Measurements from ENCODE around the gene PTDSS2. TPM values are rescaled to one million over a fixed set of nuclear protein-coding genes. Genes with fewer than 3 reads are reported as not detected.

The PTDSS2 gene
- total and polyA plus RNA-seq, 9 of the 15 experiments (the other 6 are each of a cell fraction or from before 2014, with no cell fraction given): 0.45 to 53.9 (median 17.2) TPM

DNA sequence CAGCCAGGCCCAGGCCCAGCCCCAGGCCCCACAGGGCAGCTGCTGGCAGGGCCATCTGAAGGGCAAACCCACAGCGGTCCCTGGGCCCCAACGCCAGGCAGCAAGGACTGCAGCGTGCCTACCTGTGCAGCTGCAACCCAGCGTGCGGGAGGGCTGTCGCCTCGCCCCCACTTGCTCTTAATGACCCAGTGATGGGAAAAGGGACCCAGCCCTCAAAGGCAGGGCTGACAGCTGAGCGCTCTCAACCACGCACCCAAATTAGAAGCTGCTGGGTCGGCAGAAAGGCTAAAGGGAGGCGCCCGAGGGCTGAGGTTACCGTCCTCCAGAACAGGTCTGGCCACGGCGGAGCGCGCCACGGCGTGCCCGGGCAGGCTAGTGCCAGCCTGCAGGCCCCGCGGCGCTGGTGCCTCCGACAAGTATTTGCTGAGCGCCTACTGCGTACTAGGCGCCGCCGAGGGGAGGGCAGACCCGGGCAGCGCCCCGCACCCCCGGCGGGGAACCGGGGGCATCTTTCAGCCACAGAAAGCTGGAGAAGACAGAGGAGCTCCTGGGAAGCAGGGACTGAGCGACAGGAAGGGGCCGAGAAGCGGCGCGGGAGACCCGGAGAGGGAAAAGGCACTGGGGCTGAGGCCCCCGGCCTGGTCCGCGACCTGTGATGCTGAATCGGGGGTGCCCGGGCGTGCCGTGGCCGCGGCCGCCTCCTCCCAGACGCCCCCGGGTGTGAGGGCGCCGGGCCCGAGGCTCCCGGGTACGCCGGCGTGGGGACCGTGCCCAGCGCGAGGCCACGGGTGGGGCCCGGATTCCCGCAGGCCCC is 84.5 kb downstream of the PTDSS2 start (continued):
- TF ChIP-seq, protein P1, sequence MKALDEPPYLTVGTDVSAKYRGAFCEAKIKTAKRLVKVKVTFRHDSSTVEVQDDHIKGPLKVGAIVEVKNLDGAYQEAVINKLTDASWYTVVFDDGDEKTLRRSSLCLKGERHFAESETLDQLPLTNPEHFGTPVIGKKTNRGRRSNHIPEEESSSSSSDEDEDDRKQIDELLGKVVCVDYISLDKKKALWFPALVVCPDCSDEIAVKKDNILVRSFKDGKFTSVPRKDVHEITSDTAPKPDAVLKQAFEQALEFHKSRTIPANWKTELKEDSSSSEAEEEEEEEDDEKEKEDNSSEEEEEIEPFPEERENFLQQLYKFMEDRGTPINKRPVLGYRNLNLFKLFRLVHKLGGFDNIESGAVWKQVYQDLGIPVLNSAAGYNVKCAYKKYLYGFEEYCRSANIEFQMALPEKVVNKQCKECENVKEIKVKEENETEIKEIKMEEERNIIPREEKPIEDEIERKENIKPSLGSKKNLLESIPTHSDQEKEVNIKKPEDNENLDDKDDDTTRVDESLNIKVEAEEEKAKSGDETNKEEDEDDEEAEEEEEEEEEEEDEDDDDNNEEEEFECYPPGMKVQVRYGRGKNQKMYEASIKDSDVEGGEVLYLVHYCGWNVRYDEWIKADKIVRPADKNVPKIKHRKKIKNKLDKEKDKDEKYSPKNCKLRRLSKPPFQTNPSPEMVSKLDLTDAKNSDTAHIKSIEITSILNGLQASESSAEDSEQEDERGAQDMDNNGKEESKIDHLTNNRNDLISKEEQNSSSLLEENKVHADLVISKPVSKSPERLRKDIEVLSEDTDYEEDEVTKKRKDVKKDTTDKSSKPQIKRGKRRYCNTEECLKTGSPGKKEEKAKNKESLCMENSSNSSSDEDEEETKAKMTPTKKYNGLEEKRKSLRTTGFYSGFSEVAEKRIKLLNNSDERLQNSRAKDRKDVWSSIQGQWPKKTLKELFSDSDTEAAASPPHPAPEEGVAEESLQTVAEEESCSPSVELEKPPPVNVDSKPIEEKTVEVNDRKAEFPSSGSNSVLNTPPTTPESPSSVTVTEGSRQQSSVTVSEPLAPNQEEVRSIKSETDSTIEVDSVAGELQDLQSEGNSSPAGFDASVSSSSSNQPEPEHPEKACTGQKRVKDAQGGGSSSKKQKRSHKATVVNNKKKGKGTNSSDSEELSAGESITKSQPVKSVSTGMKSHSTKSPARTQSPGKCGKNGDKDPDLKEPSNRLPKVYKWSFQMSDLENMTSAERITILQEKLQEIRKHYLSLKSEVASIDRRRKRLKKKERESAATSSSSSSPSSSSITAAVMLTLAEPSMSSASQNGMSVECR (CRISPR knock-in tag; IDR thresholded peaks at IDR 0.05): peak; percentile 46

DNA sequence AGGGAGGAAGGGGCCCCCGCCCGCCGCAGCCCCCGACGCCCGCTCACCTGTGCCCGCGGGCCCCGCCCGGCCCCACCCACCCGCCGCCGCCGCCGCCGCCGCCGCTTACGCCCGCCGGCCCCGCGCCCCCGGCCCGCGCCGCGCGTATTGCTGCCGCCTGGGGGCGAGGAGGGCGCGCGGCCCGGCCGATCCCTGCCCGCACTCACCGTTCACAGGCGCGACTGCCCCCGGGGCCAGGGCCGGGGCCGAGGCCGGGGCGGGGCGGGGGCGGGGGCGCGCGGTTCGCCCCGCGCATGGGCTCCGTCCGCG is 85.1 kb downstream of the PTDSS2 start:
- ChIA-PET CTCF (ENCODE audit: low intra/inter-chr PET ratio) (interaction anchor here (0.6 kb wide), 1 partner anchor 33 kb away, joined by 5 read pairs; no protein-coding TSS in a partner anchor), POLR2A (interaction anchor here (0.5 to 1.0 kb wide), 3 partner anchors 26 to 274 kb away, joined by 3 to 5 read pairs (median 4); no protein-coding TSS in a partner anchor)
- WGBS (ENCODE audit: insufficient coverage, low coverage, missing lambda C conversion rate): under 1% methylated on average over 18 of the region's 56 CpGs
- Histone ChIP-seq H3K27me3 (ENCODE audit: control insufficient read depth in 2 of 2, insufficient read depth in 2 of 2, low read length in 2 of 2) (no peaks in the 10 kb centered on the region), H2AFZ (ENCODE audit: low read depth, low read length) (no peak overlapping the region), H3K27ac (ENCODE audit: extremely low read depth, low read depth, low read length) (peak overlapping the region; percentile 72; the same call in 1 of the 3 replicates), H3K9me3 (replicated peaks; ENCODE audit: control insufficient read depth, insufficient read depth, low read depth, low read length) (no peaks in the 10 kb centered on the region), H3K36me3 (ENCODE audit: control insufficient read depth, insufficient read depth, low read length) (peaks cover 33% of the 10 kb centered on the region; the same call in 1 of the 3 replicates), H3K4me2 (ENCODE audit: insufficient read depth, low read length) (peak overlapping the region; percentile 78; the same call in 1 of the 2 replicates), H3K4me3 (peak overlapping the region; percentile 78), H3K9me1 (ENCODE audit: control insufficient read depth, insufficient read depth, low read length) (peaks cover 3% of the 10 kb centered on the region), H3K9ac (ENCODE audit: insufficient read depth in 1 of 2, low read depth in 2 of 2, low read length in 2 of 2) (peak overlapping the region; percentile 78 to 95; a peak in 3 of 4 replicates), H4K20me1 (replicated peaks; ENCODE audit: control insufficient read depth, insufficient read depth, low read length) (0 out of 2 replicates have a peak, but pooled peaks cover 4% of the 10 kb centered on the region), H3K79me2 (ENCODE audit: control insufficient read depth, insufficient read depth, low read length) (peaks cover 17% of the 10 kb centered on the region), H3K4me1 (replicated peaks in 1 of 2; ENCODE audit: control insufficient read depth in 2 of 2, insufficient read depth in 2 of 2, low read length in 2 of 2) (peaks cover 22 to 78% of the 10 kb centered on the region in 2 experiments)
- no peak for DNase-seq (ENCODE audit: extremely low read depth in 1 of 4, low spot score in 3 of 4)
- no peak; the same call in 2 of the 3 replicates for ATAC-seq
- in situ Hi-C loops (cut with MboI) (no loop called here), intact Hi-C loops (cut with micrococcal nuclease) (no loop called here)
- no TSS peak for BruUV-seq (replicated peaks)
- FAIRE-seq: no peak
- TF ChIP-seq RAD21 (CRISPR knock-in tag; conservative IDR thresholded peaks at IDR 0.05 in 1 of 2, IDR thresholded peaks at IDR 0.05 in 1 of 2): no peak
- TF ChIP-seq STAT5B (CRISPR knock-in tag; IDR thresholded peaks at IDR 0.05): no peak
- TF ChIP-seq, protein P2, sequence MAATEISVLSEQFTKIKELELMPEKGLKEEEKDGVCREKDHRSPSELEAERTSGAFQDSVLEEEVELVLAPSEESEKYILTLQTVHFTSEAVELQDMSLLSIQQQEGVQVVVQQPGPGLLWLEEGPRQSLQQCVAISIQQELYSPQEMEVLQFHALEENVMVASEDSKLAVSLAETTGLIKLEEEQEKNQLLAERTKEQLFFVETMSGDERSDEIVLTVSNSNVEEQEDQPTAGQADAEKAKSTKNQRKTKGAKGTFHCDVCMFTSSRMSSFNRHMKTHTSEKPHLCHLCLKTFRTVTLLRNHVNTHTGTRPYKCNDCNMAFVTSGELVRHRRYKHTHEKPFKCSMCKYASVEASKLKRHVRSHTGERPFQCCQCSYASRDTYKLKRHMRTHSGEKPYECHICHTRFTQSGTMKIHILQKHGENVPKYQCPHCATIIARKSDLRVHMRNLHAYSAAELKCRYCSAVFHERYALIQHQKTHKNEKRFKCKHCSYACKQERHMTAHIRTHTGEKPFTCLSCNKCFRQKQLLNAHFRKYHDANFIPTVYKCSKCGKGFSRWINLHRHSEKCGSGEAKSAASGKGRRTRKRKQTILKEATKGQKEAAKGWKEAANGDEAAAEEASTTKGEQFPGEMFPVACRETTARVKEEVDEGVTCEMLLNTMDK (IDR thresholded peaks at IDR 0.05; ENCODE audit: borderline replicate concordance, insufficient read depth, low read depth, low read length, poor library complexity, severe bottlenecking): peak; percentile 75
- no peak for TF ChIP-seq SMAD3 (CRISPR knock-in tag; conservative IDR thresholded peaks at IDR 0.05)
- TF ChIP-seq, protein P3, sequence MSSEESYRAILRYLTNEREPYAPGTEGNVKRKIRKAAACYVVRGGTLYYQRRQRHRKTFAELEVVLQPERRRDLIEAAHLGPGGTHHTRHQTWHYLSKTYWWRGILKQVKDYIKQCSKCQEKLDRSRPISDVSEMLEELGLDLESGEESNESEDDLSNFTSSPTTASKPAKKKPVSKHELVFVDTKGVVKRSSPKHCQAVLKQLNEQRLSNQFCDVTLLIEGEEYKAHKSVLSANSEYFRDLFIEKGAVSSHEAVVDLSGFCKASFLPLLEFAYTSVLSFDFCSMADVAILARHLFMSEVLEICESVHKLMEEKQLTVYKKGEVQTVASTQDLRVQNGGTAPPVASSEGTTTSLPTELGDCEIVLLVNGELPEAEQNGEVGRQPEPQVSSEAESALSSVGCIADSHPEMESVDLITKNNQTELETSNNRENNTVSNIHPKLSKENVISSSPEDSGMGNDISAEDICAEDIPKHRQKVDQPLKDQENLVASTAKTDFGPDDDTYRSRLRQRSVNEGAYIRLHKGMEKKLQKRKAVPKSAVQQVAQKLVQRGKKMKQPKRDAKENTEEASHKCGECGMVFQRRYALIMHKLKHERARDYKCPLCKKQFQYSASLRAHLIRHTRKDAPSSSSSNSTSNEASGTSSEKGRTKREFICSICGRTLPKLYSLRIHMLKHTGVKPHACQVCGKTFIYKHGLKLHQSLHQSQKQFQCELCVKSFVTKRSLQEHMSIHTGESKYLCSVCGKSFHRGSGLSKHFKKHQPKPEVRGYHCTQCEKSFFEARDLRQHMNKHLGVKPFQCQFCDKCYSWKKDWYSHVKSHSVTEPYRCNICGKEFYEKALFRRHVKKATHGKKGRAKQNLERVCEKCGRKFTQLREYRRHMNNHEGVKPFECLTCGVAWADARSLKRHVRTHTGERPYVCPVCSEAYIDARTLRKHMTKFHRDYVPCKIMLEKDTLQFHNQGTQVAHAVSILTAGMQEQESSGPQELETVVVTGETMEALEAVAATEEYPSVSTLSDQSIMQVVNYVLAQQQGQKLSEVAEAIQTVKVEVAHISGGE (CRISPR knock-in tag; IDR thresholded peaks at IDR 0.05): 0 out of 6 replicates have a peak, but pooled peaks of 1 of the 3 experiments have one; percentile 4
- no peak for TF ChIP-seq SIRT6 (IDR thresholded peaks at IDR 0.05; ENCODE audit: low read depth, low read length)
